ENCODE measurements around the gene CD300LF.

DNA sequence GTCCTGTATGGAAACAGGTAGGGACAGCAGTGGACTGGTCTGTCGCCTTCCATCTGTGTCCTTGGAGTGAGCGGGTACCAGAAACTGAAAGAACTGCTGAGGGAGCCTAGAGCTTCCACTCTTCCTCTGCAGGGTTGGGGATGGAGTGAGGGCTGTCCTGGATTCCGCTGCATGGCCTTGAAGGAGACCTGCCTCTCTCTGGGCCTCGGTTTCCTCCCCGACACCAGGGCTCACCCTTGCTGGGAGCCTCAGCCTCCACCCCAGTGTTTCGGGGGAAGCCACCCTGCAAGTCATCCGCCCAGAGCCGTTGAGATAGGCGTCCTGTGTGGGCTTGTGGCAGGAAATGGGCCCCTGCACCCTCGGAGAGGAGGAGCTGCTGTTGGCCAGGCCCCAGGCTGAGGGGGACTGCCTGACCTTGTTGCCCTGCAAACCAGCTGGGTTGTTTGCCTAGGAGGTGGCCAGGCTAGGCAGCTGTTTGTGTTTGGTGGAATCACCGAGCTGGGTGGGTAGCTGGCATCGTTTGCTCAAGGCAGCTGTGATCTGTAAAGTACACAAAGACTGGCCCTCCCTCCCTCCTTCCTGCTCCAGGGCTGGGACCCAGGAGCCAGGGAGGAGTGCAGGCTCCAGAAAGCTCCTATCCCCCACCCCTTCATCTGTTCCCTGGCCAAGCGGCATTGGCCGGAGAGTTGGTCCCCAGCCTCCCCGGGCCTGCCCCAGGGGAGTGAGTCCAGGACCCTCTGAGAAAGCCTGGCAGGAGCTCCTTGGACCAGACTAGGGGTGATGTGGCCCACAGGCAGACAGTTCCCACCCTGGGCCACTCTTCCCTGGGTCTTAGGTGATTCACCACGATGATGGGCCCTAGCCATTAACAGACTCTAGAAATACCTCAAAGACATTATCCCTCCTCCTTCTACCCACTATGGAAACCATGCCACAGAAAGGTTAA is 25.6 kb upstream of the CD300LF start:
- TF ChIP-seq POLR2A (IDR thresholded peaks at IDR 0.05) (no peak), CTCF (IDR thresholded peaks at IDR 0.05 in 8 of 11, conservative IDR thresholded peaks at IDR 0.05 in 3 of 11) (no peak)
